ENCODE results near the gene MTREX.
A peak's percentile ranks its signal among the peaks of the same experiment; 100 is the strongest.
"Not testable (repeated sequence)": the region's sequence is repeated elsewhere in the genome, so short reads cannot be mapped to it uniquely, and the experiment has no call there.

MTREX gene

GRCh38 chr5:55307383-55308253 lies at the start of gene MTREX, which contains the start of gene DHX29:
TSS of gene MTREX (plus strand) at chr5:55307989. CDS start at chr5:55308014, 25 bp downstream.
TSS of gene DHX29 (minus strand) at chr5:55307694. CDS start at chr5:55307573, 121 bp downstream.
- peak; percentile 83 for DNase-seq (ENCODE audit: low read depth)

GRCh38 chr5:55258339-55258738 lies 49.5 kb upstream of the MTREX start:
- no peak for DNase-seq (ENCODE audit: low read depth)

GRCh38 chr5:55276771-55277170 lies 31.0 kb upstream of the MTREX start:
- no peak for DNase-seq (ENCODE audit: low read depth)

- no peak for DNase-seq (ENCODE audit: low read depth)
Measured at GRCh38 chr5:55278778-55279177, 29.0 kb upstream of the MTREX start.

GRCh38 chr5:55286411-55286933 lies 21.3 kb upstream of the MTREX start:
- DNase-seq (ENCODE audit: low read depth) = no peak

GRCh38 chr5:55289808-55290207 lies 18.0 kb upstream of the MTREX start:
- no peak for DNase-seq (ENCODE audit: low read depth)

GRCh38 chr5:55290991-55291390 lies 16.8 kb upstream of the MTREX start:
- no peak for DNase-seq (ENCODE audit: low read depth)

- DNase-seq (ENCODE audit: low read depth) = no peak
Measured at GRCh38 chr5:55294935-55295334, 12.9 kb upstream of the MTREX start.

GRCh38 chr5:55300890-55301289 lies 6.9 kb upstream of the MTREX start:
- no peak for DNase-seq (ENCODE audit: low read depth)

- DNase-seq (ENCODE audit: low read depth) = no peak
Measured at GRCh38 chr5:55303238-55303690, 4.5 kb upstream of the MTREX start.

- DNase-seq (ENCODE audit: low read depth) = no peak
Measured at GRCh38 chr5:55304584-55304983, 3.2 kb upstream of the MTREX start.

- DNase-seq (ENCODE audit: low read depth) = no peak
Measured at GRCh38 chr5:55305345-55305744, 2.4 kb upstream of the MTREX start.

- DNase-seq (ENCODE audit: low read depth) = no peak
Measured at GRCh38 chr5:55306641-55307382, 977 bp upstream of the MTREX start.

GRCh38 chr5:55308254-55308836 lies 556 bp downstream of the MTREX start:
- no peak for DNase-seq (ENCODE audit: low read depth)

- no peak for DNase-seq (ENCODE audit: low read depth)
Measured at GRCh38 chr5:55313870-55314617, 6.3 kb downstream of the MTREX start.

- DNase-seq (ENCODE audit: low read depth) = no peak
Measured at GRCh38 chr5:55316289-55316688, 8.5 kb downstream of the MTREX start.

GRCh38 chr5:55316837-55317236 lies 9.0 kb downstream of the MTREX start:
- DNase-seq (ENCODE audit: low read depth) = no peak

GRCh38 chr5:55318237-55318636 lies 10.4 kb downstream of the MTREX start:
- DNase-seq (ENCODE audit: low read depth) = not testable (repeated sequence)

- no peak for DNase-seq (ENCODE audit: low read depth)
Measured at GRCh38 chr5:55319491-55319890, 11.7 kb downstream of the MTREX start.

- no peak for DNase-seq (ENCODE audit: low read depth)
Measured at GRCh38 chr5:55320571-55320970, 12.8 kb downstream of the MTREX start.

GRCh38 chr5:55324006-55324405 lies 16.2 kb downstream of the MTREX start:
- no peak for DNase-seq (ENCODE audit: low read depth)
